Right renal cortex interstitium (tissue), 3 donors: Measurements from ENCODE around the gene OR2V2. TPM values are rescaled to one million over a fixed set of nuclear protein-coding genes. Genes with fewer than 3 reads are reported as not detected.

ENCODE experiments used
- DNase-seq, 3 donors: peaks; one replicate each; pipeline ENCODE4 v3.0.0-alpha.2; 2013; ENCODE audit warnings: low read depth in 3 of 3, low spot score in 2 of 3
- polyA plus RNA-seq, 3 donors: library from polyadenylated mRNA; unstranded; fragments of 120-200 nt; gene quantifications; one replicate each; pipeline ENCODE4 v1.2.1, GENCODE V29; 2013; ENCODE audit not compliant: insufficient read length in 3 of 3

Gene OR2V2
- polyA plus RNA-seq, 3 donors: 0.04 TPM; not detected in 2

DNA sequence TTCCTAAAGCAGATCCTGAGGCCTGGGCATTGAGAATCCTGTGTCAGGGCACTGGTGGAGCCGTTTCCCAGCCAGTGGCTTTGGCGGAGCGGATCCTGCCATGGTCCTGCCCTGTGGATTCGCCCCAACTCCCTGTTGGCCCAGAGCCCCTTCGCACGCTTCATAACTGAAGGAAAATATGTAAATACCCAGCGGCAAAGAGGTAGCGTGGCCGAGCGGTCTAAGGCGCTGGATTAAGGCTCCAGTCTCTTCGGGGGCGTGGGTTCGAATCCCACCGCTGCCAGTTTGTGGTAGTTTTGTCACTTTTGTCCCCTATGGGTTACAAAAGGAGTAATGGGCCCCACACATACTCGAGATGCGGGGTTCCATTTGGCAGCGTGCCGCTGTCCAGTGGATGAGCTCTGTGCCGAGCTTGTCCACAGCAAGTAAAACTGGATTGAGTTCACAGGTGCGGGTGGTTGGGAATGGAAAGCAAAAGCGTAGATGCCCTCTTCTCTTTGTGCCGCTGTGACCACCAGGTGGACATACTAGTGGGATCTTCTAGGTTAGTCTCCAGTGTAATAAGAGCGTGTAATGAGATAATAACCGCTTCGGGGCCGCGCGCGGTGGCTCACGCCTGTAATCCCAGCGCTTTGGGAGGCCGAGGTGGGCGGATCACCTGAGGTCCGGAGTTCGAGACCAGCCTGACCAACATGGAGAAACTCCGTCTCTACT, 40.3 kb downstream of the OR2V2 start:
- DNase-seq: no peak

DNA sequence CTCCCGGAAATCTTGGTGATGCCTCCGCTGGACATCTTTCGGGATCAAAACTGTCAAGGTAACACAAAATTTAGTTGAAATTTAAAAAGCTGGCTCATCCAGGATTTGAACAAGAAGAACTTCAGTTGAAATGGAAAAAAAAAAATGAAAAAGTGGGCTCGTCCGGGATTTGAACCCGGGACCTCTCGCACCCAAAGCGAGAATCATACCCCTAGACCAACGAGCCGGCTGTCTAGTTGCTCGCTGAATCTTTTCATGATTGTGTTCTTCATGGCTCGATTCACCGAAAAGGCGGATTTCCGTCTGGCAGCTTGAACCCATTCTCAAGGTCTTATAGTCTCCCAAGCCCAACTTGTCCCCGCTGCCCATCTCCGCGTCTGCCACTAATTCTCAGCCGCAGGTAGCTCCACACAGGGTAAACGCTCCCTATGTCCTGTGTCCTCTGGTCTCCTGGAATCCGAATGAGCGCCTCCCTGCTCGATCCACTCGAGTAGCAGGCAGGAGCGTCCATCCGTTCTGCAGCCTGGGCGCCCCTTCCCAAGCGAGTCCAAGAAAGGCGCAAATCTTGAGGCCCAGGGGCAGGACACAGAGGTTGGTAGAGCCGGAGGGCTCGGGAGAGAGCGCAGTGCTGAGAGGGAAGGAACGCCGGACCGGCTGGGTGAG, 41.4 kb downstream of the OR2V2 start:
- no peak for DNase-seq

DNA sequence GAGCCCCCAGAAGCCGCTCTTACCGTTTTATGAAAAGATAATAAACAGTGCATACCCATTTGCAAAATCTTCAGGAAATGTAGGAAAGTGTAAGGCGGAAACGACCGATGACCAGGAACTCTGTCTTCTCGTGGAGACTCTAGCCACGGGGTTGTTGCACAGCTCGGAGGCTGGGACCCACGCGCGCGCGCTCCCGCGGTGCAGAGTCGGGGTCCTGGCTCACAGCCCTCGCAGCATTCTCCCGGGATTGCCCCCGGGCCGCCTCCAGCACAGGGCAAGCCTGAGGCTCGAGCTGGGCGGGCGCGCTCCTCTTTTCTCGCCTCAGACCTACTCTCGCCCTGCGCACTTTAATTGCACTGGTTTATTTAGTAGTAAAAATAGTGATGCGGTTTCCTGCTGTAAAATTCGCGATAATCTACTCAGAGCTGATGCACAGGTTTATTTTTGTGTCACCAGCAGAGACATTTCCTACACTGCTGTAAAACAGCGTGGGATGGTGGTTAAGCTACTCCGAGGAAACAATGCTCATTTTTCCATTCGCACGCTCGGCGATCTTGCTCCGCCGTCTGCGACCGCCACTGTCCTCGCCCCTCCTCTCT, 42.1 kb downstream of the OR2V2 start:
- DNase-seq: no peak

DNA sequence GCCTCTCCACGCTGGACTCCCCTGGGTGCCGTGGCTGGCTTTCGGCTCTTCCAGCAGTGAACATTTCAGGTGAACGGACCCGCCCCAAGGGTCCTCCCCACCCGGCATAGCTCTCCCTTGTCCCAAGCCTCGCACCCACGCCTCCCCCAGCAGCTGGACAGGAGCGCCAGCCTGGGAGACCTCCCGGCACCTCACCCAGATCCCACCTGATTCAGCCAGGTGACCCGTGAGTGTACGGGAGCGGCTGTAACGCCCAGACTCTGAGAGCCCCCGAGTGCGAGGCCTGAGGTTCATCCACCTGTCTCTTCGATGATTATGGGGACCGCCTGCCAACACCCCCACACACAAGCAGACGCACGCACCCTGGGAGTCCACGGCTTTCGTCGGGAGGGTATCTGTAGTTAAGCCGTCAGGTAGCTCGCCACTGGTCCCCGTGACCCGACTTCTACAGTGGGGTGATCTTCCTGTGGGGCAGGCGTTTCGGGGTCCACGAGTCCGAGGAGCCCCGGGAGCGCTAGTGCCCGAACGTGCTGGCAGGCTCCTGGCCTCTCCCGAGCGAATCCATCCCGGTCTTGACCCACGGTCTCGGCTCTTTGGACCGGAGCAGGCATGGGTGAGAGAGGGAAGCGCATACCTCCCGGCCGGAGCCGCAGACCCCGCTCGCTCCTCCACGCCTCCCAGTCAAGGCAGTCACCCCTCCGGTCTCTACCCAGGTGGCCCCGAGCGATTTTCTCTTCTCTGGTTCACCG, 42.8 kb downstream of the OR2V2 start:
- no peak for DNase-seq

DNA sequence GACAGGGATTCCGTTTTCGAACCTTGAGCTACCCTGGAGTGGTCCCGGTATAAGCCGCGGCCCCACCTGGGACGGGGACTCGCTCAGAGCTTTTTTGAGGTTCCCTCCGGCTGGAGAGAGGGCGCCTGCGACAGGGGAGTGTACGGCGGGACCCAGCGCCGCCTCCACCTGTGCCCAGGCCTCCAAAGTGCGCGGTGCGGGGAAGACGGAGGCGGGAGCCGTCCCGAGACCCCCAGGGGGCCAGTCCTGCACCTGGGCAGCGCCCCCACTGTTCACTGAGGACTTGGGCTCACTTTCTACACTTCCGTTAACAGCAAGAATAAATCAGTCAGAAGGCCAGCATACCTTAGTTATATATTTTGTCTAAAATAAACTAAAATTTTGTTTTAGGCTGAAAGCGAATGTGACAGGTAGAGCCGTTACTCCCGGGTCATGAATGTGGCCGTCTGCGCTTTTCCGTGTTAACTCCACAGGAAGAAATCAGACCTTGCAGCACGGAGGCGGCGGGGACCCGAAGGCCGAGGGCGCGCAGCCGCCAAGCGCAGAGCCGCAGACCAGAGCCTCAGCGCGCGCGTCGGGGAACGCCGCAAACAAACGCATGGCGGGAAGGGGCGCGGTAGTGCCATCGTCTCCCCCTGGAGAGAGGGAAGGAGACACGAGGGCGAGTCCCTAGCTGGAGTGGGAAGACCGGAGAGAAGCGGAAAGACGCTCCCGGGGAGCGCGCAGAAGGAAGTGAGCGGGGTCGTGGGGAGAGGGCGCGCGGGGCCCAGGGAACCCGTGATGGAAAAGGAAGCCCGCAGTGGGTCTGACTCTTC, 43.5 kb downstream of the OR2V2 start:
- no peak for DNase-seq

DNA sequence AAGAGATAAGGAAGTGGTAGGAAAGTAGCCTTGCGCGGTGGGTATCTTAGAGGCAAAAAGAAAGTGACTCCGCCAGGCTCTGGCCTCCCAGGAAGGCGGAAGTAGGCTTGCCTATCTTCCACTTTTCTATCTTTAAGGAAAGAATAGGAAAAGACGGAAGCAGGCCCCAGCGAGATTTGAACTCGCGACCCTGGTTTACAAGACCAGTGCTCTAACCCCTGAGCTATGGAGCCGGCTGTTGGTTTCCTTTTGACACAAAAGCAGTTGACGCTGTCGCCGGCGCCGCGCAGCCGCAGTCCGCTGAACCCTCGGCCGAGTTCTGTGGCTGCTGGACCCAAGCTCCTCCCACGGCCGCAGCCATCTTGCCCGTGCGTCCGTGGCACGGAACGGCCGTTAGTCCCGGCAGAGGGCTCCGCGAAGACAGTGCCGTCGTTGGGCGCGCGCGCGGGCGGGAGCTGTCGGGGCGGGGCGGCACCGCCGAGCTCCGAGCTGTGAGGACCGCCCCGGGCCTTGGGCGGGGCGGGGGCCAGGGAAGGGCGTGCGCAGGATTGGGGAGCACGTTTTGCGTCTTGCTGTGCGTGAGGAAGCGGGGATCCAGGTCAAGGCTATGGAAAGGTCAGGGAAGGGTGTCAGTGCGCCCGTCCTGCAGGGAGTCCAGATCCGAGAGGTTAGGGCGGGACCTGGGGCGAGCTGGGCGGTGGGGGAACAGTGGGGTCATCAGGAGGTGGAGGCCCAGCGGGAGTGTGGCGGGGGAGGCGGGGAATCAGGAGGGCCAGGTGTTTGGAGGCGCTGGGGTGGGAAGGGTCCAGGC, 44.3 kb downstream of the OR2V2 start:
- peak in 2 of 3 donors; percentile 87 to 90 for DNase-seq

DNA sequence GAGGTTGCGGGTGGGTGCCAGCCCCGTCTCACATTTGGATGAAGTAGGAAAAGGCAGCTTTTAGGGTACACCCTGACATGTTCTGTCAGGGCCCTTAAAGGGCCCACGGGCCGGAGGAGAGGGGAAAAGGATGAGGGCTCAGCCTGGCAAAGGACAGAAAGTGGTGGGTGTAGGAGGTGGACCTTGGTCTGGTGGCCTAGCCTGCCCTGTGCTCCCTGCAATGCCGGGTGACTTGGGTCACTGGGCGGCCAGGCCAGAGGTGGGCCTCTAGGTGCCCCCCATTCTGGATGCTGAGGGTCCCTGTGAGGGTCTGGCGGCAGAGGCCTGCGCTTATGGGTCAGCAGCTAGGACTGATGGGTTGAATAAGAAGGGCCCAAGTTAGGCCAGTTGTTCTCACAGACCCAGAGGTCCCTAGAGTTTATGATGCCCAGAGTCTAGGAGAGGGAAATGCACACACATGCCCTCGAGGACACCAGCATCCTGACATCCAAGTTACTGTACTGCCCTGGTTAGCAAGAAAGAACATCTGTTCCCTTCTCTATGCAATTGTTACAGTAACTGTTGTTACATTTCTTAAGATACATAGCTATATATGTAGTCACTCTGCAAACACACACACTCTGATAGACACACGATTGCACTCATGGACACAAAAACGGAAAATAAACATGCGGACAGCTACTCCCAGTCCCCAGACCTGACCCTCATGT, 45.1 kb downstream of the OR2V2 start:
- DNase-seq: no peak

DNA sequence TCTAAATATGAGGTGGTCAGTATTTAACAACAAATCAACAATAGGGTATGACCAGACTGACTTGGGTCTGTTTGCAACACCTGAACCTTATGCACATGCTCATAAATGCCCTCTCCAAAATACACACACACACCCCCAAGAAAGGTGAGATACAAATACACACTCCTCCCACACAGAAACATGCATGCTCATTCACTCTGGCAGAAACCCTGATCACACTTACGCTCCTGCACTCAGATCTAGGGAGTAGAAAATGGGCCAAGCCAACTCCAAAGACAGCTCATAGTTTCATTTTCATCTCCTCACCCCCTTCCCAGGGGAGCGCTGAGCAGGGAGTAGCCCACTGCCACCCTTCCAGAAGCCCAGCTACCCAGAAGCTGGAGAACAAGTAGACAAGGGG, 46.3 kb downstream of the OR2V2 start:
- no peak for DNase-seq

DNA sequence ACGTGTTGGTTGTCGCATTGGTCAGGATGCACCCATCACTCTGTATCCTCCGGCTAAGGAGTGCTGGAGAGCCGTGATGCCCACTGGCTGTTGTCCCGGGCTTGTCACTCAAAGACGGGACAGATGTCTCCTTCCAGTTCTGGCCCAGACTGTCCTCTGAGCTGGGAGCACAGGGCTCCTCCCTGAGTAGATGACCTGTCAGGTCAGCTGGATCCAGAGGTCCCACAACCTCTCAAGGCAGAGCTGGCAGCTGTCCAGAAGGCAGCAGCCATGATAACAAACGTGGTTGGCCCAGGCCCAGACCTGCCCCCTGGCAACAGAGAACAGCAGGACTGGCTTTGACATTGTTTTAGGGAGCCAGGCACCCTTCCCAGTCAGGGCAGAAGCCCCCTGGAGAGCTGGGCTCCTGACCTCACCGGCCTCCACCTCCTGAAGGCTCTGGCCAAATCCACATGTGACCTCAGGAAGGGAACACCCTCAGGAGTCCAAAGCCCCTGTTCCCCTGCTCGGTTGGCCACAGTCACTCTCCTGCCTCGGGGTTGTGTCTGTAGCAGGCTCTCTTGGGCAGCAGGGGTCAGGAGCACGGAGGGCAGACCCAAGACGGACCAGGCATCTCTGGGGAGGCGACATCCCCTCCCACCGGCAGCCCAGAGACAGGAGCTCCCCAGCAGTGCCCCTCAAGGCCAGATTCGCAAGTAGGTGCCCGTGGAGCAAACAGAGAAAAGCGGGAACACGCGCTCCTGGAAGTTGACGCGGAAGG, 47.3 kb downstream of the OR2V2 start:
- no peak for DNase-seq

DNA sequence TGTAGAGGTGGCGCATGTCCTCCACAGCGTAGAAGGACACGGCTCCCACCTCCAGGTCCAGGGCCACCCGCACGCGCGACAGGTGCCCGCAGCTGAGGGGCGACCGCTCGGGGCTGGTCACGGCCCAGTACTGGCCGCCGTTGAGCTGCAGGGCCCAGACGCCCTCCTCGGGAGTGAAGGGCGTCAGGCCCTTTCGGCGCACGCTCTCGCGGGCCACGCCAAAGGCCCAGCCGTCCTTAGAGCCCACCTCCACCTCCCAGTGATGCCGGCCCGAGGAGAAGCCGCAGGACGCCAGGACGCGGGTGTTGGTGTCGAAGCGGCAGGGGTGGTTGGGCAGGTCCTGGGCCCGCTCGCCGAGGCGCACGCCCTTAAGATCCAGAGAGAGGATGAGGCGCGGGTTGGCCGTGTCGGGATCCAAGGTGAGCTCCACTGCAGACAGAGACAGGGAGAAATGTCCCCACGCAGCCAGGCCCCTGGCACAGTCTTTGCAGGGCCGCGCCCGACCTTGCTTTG, 47.9 kb downstream of the OR2V2 start:
- DNase-seq: no peak

DNA sequence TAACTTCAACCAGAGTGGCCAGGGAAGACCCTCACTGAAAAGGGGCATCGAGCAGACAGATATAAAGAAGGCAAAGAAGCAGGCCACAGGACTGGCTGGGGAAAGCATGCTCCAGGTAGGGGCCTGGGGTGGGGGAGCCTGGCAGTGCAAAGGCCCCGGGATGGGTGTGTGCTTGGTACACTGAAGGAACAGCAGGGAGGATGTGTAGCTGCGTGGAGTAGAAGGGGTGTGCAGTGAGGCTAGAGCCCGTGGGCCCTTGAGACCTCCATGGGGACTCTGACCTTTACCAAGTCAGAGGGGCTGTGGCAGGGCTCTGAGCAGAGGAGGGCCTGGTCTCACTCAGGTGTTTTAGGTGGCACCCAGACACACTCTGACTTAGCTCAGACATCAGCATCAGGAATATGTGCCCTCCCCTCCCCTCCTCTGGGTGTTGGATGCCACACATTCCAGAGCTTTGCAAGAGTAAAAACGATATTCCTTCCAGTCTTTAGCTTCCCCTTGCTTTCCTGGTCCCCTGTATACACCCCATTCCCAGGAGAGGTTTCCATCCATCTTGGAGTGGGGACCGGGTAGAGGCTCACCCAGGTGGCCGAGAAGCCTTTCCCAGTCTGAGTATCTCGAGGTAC, 50.1 kb downstream of the OR2V2 start:
- DNase-seq: no peak

DNA sequence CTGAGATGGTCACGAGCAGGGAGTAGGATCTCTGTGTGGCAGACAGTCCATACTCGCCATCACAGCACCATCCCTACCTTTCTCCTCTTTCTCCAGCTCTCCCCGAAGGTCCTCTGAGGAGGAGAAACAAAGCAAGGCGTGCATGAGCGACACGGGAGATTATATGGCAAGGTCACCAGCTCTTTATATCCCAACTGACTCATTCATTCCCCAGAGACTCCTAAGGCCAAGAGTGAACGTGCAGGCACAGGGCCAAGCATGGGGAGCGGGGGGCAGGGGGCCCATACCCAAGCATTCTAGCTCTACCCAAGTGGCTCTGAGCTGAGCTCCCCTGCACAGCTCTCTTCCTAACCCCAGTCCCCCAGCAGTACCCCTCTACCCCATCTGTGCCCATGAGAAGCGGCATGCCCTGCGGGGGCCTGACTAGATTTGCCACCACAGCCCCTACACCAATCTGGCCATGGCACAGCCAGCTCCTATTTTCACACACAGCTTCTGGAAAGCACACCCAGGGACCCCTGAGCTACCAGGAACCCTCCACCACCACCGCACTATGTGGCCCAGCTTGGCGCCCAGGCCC, 50.8 kb downstream of the OR2V2 start:
- no peak for DNase-seq

DNA sequence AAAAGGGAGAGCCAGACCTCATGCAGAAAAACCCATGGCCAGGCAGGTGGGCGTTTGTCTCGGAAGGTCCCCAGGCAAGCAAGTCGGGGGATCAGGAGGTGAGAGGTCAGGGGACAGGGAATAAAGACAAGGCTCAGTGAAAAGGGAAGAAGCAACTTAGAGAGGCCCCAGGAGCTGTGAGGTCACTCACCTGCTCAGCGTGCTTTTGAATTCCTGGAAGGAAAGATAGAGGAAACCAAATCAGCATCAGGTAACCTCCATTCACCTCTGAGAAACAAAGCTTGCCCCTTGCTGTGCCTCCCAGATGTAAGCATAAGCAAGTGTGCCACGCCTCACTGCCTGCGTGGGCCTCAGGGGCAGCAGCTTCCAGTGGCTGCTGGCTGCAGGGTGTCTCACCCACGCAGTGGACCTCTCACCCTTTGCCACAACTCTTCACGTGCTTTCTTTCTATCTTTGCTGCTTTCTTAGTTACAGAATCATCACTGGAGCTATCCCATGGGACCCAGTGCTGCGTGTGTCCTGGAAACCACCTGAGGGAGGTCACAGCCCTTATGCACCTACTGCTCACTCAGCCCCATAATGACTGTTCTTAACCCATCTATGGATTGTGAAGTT, 51.6 kb downstream of the OR2V2 start:
- DNase-seq: no peak

DNA sequence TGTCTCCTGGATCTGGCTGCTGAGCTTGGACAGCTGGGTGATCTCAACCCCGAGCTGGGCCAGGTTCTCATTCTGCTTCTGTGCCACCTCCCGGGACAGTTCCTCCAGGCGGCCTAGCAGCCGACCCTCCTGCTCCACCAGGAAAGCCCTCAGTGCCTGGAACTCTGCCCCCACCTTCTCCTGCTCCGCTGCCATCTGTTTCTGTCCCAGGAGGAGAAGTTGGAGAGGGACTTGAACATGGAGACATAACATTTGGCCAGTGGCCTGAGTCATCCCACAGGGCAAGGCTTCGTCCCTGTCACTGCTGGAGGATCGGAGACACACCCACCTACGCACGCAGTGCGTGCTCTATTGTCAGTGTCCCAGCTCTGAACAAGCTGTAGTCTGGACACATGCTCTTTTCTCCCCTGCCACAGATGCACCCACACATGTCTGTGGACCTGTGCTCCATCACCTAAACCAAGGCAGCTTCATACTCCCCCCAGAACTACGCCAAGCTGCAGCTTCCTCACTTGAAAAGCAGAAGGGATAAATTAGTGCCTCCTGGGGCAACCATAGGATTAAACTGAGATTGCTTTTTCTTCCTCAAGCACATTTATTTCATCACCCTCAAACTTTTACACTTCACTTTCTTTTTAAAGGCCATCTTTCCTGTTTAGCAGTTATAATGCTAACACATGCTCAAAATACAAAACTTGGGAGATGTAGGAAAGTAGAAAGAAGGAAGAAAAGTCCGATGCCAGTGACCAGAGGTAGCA, 52.7 kb downstream of the OR2V2 start:
- DNase-seq: no peak

DNA sequence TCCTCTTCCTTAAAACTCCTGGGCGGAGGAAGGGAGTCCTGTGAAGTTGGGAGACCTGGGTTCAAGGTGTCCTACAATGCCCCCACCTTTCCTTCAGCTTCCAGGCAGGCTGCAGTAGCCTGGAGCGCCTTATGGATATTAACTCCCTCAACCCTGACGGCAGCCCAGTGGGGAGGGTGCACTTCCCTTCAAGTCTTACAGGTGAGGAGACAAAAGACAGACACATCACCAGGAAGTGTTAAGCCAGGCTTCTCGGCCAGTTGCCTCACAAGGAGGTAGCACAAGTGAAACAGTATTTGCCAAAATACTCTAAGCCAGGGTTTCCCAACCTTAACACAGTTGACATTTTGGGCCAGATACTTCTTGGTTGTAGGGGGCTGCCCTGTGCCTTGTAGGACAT, 53.4 kb downstream of the OR2V2 start:
- DNase-seq: no peak

DNA sequence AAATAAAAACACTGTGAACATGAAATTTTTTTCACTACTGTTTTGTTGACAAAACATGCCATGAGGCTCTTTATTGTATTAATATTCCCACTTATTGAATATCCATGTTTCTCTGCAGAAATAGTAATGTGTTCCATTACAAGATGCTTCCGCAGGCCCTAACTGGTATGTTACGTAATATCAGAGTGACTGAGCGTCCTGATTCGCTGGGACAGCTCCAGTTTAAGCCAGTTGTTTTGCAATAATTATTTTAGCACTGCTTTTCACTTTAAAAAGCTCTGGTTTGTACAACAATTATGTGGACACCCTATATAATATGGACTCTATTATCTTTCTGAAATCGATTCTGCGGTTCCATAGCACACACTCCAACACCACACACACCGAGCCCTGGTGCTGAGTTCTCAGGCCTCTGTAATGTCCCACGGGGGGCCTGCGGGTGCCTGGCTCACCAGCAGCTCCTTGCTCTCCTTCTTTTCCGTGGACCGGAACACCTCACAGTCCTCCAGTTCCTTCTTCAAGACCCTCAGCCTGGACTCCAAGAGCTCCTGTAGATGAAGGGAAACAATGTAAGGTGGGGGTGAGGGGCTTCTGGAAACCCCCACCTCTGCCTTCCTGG, 55.8 kb downstream of the OR2V2 start:
- no peak for DNase-seq
